Gastrocnemius medialis (tissue), 4 donors: ENCODE measurements around the gene SPACA7. TPM values are rescaled to one million over a fixed set of nuclear protein-coding genes. Genes with fewer than 3 reads are reported as not detected.

Experiments
- ATAC-seq, 2 donors: fragments of 150-250 bp; one replicate each; pipeline ENCODE4 v1.9.1; 2016
- DNase-seq, 2 donors: peaks; one replicate each; pipeline ENCODE4 v3.0.0-alpha.2; 2019
- H3K27ac ChIP-seq, 4 donors: fragments of 200-600 bp; sonication (generic); 1 replicate in 1 of 4; 2 replicates in 3 of 4; pipeline ENCODE4 v1.5.1; 2016 to 2018; ENCODE audit warnings: mild to moderate bottlenecking in 2 of 4, moderate library complexity in 1 of 4
- H3K27me3 ChIP-seq, 3 donors: fragments of 200-600 bp; sonication (generic) in 2 of 3; 1 replicate in 1 of 3; 2 replicates in 2 of 3; pipeline versions ENCODE4 v1.5.1 to v1.6.0; 2016 to 2019; ENCODE audit warnings: mild to moderate bottlenecking in 1 of 3, moderate library complexity in 1 of 3
- H3K36me3 ChIP-seq, 2 donors: fragments of 200-600 bp; sonication (generic) in 1 of 2; one replicate each; pipeline ENCODE4 v1.5.1; 2017 to 2018
- H3K4me1 ChIP-seq, 2 donors: fragments of 200-600 bp; sonication (generic) in 1 of 2; one replicate each; pipeline ENCODE4 v1.5.1; 2016 to 2017; ENCODE audit warnings: mild to moderate bottlenecking in 2 of 2
- H3K4me3 ChIP-seq, 4 donors: fragments of 200-600 bp; sonication (generic) in 3 of 4; 1 replicate in 1 of 4; 2 replicates in 3 of 4; pipeline ENCODE4 v1.5.1; 2016 to 2019; ENCODE audit warnings: mild to moderate bottlenecking in 2 of 4
- H3K9me3 ChIP-seq, 3 donors: fragments of 200-600 bp; sonication (generic) in 2 of 3; 1 replicate in 1 of 3; 2 replicates in 2 of 3; pipeline ENCODE4 v1.5.1; 2016 to 2019
- POLR2A ChIP-seq, 2 donors: fragments of 450-650 bp; IDR thresholded peaks; one replicate each; pipeline ENCODE4 v1.6.1; 2017; ENCODE audit warnings: antibody characterized with exemption in 2 of 2, mild to moderate bottlenecking in 2 of 2, moderate library complexity in 2 of 2
- in situ Hi-C, 4 donors: fragments of 200-750 bp; cut with MboI; loops; one replicate each; pipeline versions ENCODE4 v1.15.0 to v1.8.0; 2017; ENCODE audit warnings: low sequenced_read_pairs in 4 of 4
- intact Hi-C: fragments of 100-400 bp; cut with DNase I; formaldehyde crosslinking; loops from one replicate; pipeline ENCODE4 v1.15.1; 2023; ENCODE audit warnings: low total_unique reads
- total RNA-seq, 4 donors: library from RNA; depleted of rRNA; stranded (reverse); fragments of >200 nt; gene quantifications; one replicate each; pipeline versions ENCODE4 v1.1.0 to v1.2.3, GENCODE V29; 2016
- TF ChIP-seq, protein P1 (sequence below), 5 experiments: fragments of 450-650 bp in 3 of 5; fragments of 200-600 bp in 2 of 5; sonication (generic) in 2 of 5; IDR thresholded peaks in 4 of 5; conservative IDR thresholded peaks in 1 of 5; 1 replicate in 4 of 5; 2 replicates in 1 of 5; pipeline ENCODE4 v1.5.1; 2016 to 2019; ENCODE audit warnings: antibody characterized with exemption in 5 of 5, mild to moderate bottlenecking in 3 of 5, moderate library complexity in 3 of 5

The SPACA7 gene
- total RNA-seq, 4 donors from 2014 or later, result not detected

DNA sequence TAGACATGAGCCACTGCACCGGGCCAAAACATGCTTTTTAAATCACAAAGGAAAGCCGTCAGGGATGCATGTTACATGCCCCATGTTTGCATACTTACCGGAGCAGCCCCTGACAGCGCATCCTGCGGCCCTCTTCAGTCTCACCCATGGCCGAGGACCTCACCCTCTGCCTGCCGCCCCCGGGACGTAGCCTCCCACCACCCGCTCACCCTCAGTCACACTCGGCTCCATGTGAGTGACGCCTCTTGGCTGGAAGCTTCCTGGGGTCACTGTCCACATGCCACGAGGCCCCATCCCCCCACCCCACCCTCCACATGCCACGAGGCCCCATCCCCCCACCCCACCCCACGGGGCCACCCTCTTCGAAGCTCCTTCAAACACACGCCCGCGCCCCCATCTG lies 46.1 kb upstream of the SPACA7 start:
- H3K9me3 ChIP-seq, result no peaks in the 10 kb centered on the region
- in situ Hi-C loops, result no loop called here
- H3K27ac ChIP-seq, result no peak overlapping the region
- no peaks in the 10 kb centered on the region for H3K36me3 ChIP-seq
- TF ChIP-seq, protein P1, sequence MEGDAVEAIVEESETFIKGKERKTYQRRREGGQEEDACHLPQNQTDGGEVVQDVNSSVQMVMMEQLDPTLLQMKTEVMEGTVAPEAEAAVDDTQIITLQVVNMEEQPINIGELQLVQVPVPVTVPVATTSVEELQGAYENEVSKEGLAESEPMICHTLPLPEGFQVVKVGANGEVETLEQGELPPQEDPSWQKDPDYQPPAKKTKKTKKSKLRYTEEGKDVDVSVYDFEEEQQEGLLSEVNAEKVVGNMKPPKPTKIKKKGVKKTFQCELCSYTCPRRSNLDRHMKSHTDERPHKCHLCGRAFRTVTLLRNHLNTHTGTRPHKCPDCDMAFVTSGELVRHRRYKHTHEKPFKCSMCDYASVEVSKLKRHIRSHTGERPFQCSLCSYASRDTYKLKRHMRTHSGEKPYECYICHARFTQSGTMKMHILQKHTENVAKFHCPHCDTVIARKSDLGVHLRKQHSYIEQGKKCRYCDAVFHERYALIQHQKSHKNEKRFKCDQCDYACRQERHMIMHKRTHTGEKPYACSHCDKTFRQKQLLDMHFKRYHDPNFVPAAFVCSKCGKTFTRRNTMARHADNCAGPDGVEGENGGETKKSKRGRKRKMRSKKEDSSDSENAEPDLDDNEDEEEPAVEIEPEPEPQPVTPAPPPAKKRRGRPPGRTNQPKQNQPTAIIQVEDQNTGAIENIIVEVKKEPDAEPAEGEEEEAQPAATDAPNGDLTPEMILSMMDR (IDR thresholded peaks at IDR 0.05 in 4 of 5, conservative IDR thresholded peaks at IDR 0.05 in 1 of 5), result no peak
- no peak for TF ChIP-seq POLR2A (IDR thresholded peaks at IDR 0.05)
- DNase-seq, result no peak
- ATAC-seq, result no peak
- H3K27me3 ChIP-seq, result peaks cover 15 to 27% (median 16%) of the 10 kb centered on the region in 3 donors
- H3K4me3 ChIP-seq, result no peak overlapping the region
- intact Hi-C loops, result no loop called here
- H3K4me1 ChIP-seq, result no peaks in the 10 kb centered on the region

- in situ Hi-C loops, result no loop called here
- Histone ChIP-seq H3K9me3 (no peaks in the 10 kb centered on the region), H3K4me1 (no peaks in the 10 kb centered on the region), H3K27ac (no peak overlapping the region), H3K36me3 (no peaks in the 10 kb centered on the region), H3K27me3 (peaks cover 15 to 27% (median 16%) of the 10 kb centered on the region in 3 donors), H3K4me3 (no peak overlapping the region)
- no peak for TF ChIP-seq POLR2A (IDR thresholded peaks at IDR 0.05)
- TF ChIP-seq, protein P1 (IDR thresholded peaks at IDR 0.05 in 4 of 5, conservative IDR thresholded peaks at IDR 0.05 in 1 of 5), result no peak
- intact Hi-C loops, result no loop called here
- DNase-seq, result no peak
- no peak for ATAC-seq
These were observed 45.4 kb upstream of the SPACA7 start for GRCh38 chr13:112330479-112331381.

GRCh38 chr13:112331675-112332074 lies 44.5 kb upstream of the SPACA7 start:
- no peak overlapping the region for H3K27ac ChIP-seq
- TF ChIP-seq, protein P1 (IDR thresholded peaks at IDR 0.05 in 4 of 5, conservative IDR thresholded peaks at IDR 0.05 in 1 of 5), result no peak
- TF ChIP-seq POLR2A (IDR thresholded peaks at IDR 0.05), result no peak
- no peaks in the 10 kb centered on the region for H3K9me3 ChIP-seq
- intact Hi-C loops, result no loop called here
- DNase-seq (no peak), ATAC-seq (no peak)
- no peaks in the 10 kb centered on the region for H3K4me1 ChIP-seq
- in situ Hi-C loops, result no loop called here
- no peaks in the 10 kb centered on the region for H3K36me3 ChIP-seq
- peaks cover 15 to 27% (median 16%) of the 10 kb centered on the region in 3 donors for H3K27me3 ChIP-seq
- H3K4me3 ChIP-seq, result no peak overlapping the region

DNA sequence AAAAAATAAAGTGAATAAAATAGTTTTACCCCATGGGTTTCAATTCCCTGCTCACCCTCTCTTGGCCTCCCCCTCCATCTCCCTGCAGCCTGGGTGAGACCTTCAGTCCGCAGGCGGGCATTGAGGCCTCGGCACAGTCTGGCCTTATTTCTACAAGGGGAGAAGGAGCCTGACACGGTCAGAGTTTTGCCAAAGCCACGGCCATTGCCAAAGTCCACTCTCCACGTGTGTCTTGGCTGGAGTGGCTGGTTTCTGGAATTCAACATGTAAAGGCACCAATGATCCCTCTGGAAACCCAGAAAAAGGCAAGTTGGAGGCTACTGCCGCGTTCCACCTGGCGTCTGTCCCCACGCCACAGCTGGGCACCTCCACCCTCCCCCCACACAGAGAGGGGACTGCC lies 43.4 kb upstream of the SPACA7 start:
- TF ChIP-seq, protein P1 (IDR thresholded peaks at IDR 0.05 in 4 of 5, conservative IDR thresholded peaks at IDR 0.05 in 1 of 5), result no peak
- TF ChIP-seq POLR2A (IDR thresholded peaks at IDR 0.05), result no peak
- DNase-seq, result no peak
- in situ Hi-C loops (no loop called here), intact Hi-C loops (no loop called here)
- Histone ChIP-seq H3K36me3 (no peaks in the 10 kb centered on the region), H3K27me3 (peaks cover 15 to 27% (median 16%) of the 10 kb centered on the region in 3 donors), H3K9me3 (no peaks in the 10 kb centered on the region), H3K4me1 (no peaks in the 10 kb centered on the region), H3K27ac (no peak overlapping the region), H3K4me3 (no peak overlapping the region)
- ATAC-seq, result no peak
